Sciatic nerve (tissue), 2 donors: ENCODE data around the gene SMAD7. TPM values are rescaled to one million over a fixed set of nuclear protein-coding genes. Genes with fewer than 3 reads are reported as not detected.

Experiments
- ATAC-seq: fragments of 200-7000 bp; cut with Tn5 transposase; one replicate; pipeline ENCODE4 v1.9.1; 2020; ENCODE audit warnings: mild to moderate bottlenecking, moderate library complexity
- DNase-seq: peaks from one replicate; pipeline ENCODE4 v3.0.0-alpha.2; 2020; ENCODE audit warnings: low spot score
- intact Hi-C: fragments of 100-400 bp; cut with DNase I; formaldehyde crosslinking; loops from one replicate; pipeline ENCODE4 v1.14.2; 2022
- total RNA-seq: library from RNA; stranded (reverse); fragmentation: NEBNext Ultra II Directional; extraction: Animal tissue kit (Norgen Biotek cat#: 25700); gene quantifications from one replicate; pipeline ENCODE4 v1.2.1, GENCODE V29; 2021
- donor health status: DM: no; HTN: no; CAD: no.
- donor health status: DM: no; HTN: no; CAD: no.

Gene SMAD7
- total RNA-seq, 1 donor from 2014 or later = 44.0 TPM

DNA sequence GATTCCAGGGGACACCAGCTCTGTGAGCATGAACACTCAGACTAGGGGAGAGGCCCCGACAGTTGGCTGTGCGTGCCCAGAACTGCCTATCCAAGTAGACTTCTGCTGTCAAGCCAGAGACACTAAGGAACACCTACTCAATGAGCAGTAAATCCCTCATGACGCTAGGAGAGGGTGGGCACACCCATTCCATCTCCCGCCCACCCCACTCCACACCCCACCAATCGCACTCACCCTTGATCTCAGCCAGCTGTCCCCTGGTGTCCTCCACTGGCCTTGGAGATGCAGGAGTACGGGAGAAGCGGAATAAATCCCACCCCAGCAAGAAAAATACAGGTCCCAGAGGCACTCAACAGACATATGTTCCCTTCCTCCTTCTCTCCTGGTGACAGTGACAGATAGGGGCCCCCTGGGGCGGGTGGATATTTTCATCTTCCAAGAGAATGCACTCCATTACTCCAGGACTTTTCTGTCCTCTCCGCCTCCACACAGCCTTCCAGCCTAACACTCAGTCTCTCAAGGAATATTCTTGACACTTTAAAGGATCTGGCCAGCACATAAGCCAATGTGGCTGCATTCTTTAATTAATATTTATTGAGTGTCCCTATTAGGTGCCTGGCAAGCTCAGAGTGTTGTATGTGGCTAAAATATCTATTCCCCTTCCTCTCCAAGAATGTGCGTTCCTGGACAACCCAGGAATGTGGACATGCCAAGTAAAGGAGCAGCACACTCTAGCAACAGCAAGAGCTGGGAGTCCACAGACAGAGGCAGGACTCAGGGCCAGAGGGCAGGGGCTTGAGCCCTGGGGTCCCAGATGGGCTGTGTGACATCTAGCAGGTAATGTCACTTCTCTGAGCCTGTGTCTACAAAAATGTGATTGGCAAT is 13.1 kb upstream of the SMAD7 start:
- ATAC-seq (peak; percentile 13), DNase-seq (no peak)
- intact Hi-C loops = no loop called here

DNA sequence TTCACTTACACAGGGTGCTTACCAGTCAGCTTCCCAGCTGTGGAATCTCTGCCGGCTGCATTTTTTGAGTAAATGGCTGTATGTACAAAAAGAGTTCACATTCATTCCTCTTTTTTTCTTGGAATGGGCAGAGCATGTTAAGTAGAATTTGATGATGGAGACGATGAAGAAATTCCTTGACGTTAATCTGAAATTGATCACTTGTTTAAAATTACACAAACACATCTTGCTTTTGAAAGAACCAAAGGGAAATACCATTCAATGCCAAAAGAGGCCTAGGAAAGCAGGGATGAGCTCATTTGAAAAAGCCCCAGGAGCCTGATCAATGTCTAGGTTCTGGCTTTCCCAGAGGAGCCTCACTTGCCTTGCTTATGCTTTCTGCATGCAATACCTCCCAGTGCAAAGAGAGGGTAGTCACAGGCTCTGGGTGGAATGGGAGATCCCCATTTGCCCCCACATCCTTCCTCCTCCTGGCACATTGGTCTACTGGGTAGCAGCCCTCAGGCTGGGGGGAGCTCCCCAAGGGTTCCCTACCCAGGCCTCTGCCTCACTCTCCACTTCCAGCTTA is 12.3 kb upstream of the SMAD7 start:
- intact Hi-C loops = no loop called here
- peak; percentile 56 for ATAC-seq

DNA sequence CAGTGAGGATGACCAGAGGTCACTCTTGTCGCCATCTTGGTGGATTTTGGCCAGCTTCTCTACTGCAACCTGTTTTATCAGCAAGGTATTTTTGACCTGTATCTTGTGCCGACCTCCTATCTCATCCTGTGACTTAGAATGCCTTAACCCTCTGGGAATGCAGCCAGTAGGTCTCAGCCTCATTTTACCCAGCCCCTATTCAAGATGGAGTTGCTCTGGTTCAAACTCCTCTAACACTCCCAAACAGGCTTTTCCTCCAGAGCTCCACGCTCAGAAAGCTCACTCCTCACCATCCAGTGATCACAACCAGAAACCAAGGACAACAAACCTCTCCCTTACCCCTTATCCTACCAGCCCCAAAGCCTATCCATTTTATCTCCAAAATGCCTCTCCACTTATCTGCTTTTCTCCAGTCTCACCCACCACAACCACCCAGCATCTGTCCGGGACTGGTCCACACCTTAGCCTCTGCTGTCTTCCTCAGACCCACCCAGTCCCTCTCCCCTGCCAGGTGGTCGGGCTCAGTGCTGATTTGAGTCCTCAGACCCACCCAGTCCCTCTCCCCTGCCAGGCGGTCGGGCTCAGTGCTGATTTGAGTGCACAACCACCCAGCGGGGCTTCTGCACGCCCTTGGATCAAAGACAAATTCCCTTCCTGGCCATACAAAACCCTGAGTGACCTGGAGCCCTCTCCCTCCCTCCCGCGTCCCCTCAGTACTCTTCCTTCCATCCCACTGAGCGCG is 11.7 kb upstream of the SMAD7 start:
- ATAC-seq (peak; percentile 43), DNase-seq (no peak)
- intact Hi-C loops = no loop called here

More for the DNA sequence above, 12.3 kb upstream of the SMAD7 start:
- DNase-seq = no peak

DNA sequence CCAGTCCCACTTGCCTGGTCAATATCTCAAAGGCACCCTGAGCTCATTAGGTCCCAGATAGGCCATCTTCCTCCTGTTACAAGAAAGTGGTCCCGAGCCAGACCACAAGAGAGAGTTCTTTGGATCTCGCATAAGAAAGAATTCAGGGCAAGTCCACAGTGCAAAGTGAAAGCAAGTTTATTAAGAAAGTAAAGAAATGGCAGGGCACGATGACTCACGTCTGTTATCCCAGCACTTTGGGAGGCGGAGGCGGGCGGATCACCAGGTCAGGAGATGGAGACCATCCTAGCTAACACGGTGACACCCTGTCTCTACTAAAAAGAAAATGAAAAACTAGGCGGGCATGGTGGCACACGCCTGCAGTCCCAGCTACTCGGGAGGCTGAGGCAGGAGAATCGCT is 10.8 kb upstream of the SMAD7 start:
- DNase-seq (no peak), ATAC-seq (no peak)
- intact Hi-C loops = no loop called here

DNA sequence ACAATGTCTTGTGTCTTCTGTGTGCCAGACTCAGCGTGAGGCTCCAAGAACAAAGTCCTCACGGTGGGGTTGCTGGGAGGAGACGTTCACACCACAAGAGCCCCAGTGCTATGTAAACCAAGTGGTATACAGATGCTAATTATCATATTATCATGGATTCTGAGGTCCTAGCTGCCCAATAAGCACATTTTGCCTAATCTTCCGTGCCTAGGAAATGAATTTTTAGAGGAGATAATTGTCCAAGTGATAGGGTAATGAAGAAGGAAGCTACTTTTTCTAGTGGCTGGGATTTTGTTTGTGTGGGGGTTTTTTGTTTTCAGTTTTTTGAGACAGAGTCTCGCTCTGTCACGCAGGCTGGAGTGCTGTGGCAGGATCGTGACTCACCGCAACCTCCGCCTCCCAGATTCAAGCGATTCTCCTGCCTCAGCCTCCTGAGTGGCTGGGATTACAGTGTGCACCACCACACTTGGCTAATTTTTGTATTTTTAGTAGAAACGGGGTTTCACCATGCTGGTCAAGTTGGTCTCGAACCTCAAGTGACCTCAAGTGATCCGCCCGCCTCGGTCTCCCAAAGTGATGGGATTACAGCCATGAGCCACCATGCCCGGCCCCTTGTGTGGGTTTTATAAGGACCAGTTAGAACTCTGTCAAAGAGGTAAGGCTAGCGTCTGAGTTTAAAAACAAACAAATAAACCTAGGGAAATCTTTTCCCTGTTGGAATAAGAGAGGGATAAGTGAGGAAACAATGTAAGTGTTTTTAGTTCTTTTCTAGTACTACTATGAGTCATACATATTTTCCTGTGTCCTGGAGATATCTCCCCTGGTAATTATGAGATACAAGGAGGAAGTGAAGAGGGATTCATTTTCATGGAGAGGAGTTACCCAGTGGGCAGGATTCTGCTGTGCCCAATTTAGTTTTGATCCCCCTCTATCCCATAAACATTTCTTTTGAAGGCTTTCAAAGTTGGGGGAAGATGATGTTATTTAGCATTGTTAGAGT is 9.5 kb upstream of the SMAD7 start:
- ATAC-seq (peak; percentile 54), DNase-seq (no peak)
- intact Hi-C loops = no loop called here

DNA sequence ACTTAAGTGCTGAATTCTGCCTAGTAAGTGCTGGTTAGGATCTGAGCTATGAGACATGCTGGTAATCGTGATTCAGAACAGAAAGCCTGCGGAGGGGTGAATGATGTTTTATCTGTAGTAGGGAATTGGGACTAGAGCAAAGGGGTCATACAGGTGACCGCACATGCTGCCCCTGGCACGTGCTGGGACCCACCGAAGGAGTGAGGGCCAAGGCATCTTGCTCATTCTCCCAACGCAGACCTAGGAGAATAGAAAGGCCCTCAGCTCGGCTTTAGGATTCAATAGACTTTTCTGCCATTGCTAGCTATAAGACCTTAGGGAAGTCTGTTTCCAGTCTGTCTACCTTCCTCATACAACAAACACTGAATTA is 8.8 kb upstream of the SMAD7 start:
- DNase-seq = no peak
- no peak for ATAC-seq
- intact Hi-C loops = no loop called here

DNA sequence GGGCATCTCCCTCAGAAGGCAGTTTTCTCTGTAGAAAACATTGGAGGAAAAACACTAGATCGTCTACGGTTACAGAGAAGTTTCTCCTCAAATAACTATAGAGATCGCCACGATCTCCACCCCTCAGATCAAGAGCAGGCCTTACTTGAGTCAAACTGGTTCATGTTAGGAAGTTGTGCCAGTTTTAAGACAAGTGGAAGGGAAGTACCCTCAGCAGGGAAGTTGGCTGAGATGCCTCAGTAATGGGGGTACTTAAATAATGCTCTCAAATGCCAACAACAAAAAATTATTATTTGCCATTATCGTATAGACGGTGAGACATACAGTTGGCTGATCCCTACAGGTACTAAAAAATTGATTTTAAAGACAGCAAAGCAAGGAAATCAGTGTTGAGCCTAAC is 8.2 kb upstream of the SMAD7 start:
- no peak for DNase-seq
- no peak for ATAC-seq
- intact Hi-C loops = no loop called here

DNA sequence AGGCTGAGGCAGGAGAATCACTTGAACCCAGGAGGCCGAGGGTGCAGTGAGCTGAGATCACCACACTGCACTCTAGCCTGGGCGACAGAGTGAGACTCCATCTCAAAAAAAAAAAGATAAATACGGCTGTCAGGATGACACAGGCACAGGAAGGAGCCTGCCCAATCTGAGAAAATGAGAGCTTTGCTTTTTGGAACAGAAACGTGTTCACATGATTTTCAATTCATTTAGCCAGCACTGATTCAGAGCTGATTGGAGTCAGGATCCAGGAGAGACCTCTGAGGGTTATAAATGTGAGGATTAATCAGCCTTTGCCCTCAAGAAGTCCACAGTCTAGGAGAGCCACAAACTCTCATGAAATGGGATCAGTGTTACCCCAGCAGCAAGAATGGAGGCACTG is 6.9 kb upstream of the SMAD7 start:
- ATAC-seq (no peak), DNase-seq (no peak)
- intact Hi-C loops = no loop called here

DNA sequence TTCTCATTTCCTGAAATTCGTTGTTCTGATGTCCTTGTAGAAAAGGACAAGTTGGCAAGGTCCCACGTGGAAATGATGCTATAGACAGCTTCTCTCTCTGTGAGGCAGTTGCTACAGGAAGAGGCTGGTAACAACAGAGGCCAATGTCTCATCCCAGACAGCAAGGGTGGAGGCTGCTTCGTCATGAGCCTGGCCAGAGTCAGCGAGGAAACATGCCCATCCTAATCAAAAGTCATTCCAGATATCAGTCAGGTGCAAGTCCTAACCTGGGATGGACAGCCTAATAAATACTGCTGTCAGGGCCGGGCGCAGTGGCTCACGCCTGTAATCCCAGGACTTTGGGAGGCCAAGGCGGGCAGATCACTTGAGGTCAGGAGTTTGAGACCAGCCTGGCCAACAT is 6.4 kb upstream of the SMAD7 start:
- intact Hi-C loops = no loop called here
- DNase-seq (no peak), ATAC-seq (no peak)

DNA sequence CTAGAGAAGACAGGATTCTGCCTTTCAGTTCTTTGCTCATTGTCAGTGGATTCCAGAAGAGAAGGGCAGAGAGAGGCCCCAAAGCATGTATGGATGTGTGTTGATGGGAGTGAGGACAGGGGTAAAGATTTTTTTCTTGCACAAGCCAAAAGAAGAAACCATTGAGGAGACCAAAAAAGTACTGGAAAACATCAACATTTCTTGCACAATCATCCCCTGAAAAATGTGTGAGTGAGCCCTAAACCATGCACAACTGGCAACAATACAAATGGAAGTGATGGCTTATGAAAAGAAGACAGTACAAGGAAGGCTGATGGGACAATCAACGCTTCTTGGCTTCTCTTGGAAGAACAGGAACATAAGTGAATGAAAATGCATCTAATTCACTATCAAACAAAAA is 5.6 kb upstream of the SMAD7 start:
- ATAC-seq (peak; percentile 26), DNase-seq (no peak)
- intact Hi-C loops = no loop called here

DNA sequence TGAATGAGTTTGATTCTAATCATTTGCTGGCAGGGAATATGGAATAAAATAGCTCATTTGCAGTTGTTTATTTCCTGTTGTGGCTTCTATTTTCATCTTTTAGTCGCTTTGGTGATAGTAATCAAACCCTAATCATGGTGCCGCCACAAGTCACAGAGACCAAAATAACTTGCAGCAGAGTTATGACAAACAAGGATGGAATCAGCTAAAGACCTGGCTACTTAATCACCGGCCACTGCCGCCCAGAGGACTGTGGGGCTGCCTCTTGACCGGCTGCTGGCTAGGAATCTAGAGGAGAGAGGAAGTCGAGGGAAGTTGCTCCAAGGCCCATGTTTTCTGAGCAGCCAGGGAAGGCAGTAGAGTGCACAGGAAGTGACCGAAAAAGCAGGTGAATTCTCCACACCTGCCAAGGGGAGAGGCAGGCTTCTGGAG is 5.1 kb upstream of the SMAD7 start:
- intact Hi-C loops = no loop called here
- ATAC-seq = peak; percentile 18
- no peak for DNase-seq

DNA sequence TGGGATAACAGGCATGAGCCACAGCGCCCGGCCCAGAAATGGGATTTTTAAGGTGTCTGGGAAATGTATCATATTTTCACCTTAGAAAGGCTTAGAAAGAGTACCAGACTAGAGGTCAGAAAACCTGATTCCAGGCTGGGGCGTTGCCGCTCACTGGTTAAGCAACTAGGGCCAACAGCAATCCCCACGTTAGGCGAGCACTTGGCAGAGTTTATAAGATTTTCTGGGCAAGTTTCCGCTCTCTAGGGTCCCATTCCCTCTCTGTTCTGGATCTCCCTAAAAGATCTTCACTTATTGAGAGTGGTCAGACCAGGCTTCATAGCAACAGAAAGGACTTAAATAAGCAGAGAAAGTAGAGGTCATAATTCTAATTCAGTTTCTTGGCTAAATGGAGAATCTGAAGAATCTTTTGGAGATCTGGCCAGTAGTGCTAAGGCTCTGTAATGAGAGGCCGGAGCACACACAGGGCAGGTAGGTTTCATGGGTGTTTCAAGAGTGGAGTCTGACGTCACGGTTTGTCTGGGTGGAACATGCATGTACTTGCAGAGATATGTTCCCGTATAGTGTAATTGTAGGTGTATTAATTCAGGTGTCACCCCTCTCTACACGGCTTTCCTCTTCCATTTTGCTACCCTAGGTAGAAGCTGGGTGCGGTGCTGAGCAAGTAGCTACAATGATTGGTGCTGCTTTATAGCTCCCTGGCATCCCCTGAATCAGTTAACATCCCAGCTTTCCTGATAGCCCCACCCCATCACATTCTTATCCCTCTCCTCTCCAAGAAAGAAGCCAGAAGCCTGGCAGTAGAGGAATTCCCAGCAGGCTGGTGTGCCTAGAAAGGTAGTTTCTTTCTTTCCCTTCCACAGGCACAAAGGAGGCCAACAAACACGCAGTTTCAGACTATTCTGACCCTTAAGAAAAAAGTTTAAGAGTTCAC is 4.4 kb upstream of the SMAD7 start:
- ATAC-seq (peak; percentile 50), DNase-seq (peak; percentile 74)
- intact Hi-C loops = no loop called here

DNA sequence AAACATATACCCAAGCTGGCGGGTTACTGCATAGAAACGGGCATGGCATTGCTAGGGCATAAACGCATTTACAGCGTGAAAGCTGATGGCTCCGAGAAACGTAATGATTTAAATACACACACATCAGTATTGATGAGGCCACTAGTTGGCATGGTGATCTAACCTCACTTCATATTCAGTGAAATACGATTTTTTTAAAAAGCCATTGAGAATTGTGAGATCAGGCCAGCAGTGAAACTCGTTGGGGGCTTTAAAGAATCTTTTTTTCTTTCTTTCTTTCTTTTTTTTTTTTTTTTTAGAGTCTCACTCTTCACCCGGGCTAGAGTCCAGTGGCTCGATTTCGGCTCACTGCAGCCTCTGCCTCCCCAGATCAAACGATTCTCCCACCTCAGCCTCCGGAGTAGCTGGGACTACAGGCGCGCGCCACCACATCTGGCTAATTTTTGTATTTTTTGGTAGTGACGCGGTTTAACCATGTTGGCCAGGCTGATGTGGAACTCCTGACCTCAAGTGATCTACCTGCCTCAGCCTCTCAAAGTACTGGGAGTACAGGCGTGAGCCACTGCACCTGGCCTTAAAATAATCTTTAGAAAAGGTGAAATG is 2.4 kb upstream of the SMAD7 start:
- intact Hi-C loops = no loop called here
- no peak for DNase-seq
- no peak for ATAC-seq

DNA sequence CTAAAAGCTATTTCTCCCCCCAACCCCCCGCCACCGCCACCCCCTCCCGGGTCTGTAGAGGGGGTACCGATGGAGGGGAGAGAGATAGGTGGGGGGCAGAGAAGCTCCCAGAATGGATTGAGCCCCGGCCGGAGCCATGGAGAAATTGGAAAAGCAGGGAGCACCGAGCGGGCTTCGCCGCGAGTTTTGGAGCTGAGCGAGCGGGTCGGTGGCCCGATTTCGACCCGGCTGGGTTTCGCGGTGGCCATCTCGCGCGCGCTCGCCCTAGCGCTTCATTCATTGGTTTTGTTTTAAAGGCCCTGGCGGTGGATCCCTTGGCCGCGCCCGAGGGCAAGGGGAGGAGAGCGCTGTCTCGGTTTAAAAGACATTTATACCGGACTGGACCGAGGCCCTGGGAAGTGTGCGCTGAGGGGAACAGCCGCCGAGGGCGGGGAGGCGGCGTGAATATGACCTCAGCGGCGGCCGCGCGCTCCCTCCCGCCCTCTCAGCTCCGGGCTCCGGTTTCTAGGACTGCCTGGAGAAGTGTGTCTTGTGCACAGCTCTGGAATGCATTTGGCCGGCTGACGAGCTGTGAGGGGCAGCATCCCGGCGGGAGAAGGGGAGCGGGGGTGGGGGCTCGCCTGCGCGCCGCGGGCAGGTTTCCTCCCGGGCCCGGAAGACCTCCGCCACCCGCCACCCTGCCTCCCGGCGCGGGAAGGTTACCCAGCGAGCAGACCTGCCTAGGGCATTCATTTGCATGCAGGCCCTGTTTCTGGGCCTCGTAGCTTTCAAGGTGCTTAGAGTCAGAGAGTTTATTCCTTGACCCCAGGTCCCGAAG is 1.7 kb upstream of the SMAD7 start:
- DNase-seq (peak; percentile 85), ATAC-seq (peak; percentile 85)

DNA sequence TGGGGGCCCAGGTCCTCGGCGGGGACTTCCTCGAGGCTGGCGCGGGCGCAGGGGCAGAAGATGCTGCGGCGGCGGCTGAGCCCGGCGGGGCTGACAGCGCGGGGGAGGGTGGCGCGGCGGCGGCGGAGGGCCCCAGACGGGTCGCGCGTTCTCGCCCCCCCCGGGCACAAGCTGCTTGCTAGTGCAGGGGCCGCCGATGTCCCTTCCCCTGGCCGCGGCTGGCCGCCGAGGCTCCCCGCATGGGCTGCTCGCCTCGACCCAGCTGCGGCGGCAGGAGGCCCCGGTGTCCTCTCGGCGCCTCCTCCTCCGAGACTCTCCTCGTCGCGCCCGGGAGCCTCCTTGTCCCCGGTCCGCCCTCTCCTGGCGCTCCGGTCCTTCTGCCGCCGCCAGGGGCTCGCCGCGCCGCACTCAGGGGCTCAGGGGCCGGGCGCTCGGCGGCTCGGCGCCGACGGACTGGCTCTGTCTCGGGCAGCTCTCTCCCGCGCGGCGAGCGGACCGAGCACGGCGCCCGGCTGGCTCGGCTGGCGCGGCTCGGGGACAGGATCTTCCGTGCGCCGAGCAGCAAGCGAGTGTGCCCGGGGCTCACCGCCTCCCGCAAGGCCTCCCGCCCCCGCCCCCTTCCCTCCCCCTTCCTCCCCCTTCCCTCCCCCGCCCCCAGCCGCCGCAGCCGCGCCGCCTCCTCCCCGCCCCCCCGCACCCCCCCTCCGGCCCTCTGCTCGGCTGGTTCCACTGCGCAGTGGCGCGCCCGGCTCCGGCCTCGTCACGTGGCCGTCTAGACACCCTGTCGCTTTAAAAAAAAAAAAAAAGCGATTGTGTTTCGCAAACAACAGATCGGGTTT is 902 bp upstream of the SMAD7 start:
- ATAC-seq = peak; percentile 85
- peak; percentile 88 for DNase-seq
- intact Hi-C loops = no loop called here

More for the DNA sequence above, 1.7 kb upstream of the SMAD7 start:
- intact Hi-C loops = no loop called here
